ENCODE data around the gene FUT8. TPM values are rescaled to one million over a fixed set of nuclear protein-coding genes. Genes with fewer than 3 reads are reported as not detected.
"Not testable (repeated sequence)": the region's sequence is repeated elsewhere in the genome, so short reads cannot be mapped to it uniquely, and the experiment has no call there.

Gene FUT8
- total and polyA plus RNA-seq, 9 donors: 9.2 to 21.1 (median 13.4) TPM

GRCh38 chr14:65685572-65685971 is 273.0 kb downstream of the FUT8 start:
- no peak for DNase-seq
- no CpG with 5 or more reads among the region's 2 CpGs for WGBS (ENCODE audit: insufficient coverage)

GRCh38 chr14:65686761-65687160 is 274.2 kb downstream of the FUT8 start:
- no peak overlapping the region for H3K4me3 ChIP-seq (ENCODE audit: low read length)
- H3K27me3 ChIP-seq (ENCODE audit: control insufficient read depth, insufficient read depth, low read length): no peaks in the 10 kb centered on the region
- H3K36me3 ChIP-seq (ENCODE audit: control insufficient read depth, insufficient read depth, low read length): no peaks in the 10 kb centered on the region
- no peaks in the 10 kb centered on the region for H3K4me1 ChIP-seq (ENCODE audit: control insufficient read depth, insufficient read depth, low read length)
- DNase-seq: no peak
- no peak overlapping the region for H3K27ac ChIP-seq (ENCODE audit: low read length)
- H3K9me3 ChIP-seq (replicated peaks; ENCODE audit: control insufficient read depth, low read depth, low read length): no peaks in the 10 kb centered on the region

More at GRCh38 chr14:65685572-65685971, 273.0 kb downstream of the FUT8 start:
- Histone ChIP-seq H3K4me3 (ENCODE audit: low read length) (no peak overlapping the region), H3K27ac (ENCODE audit: low read length) (no peak overlapping the region), H3K4me1 (ENCODE audit: control insufficient read depth, insufficient read depth, low read length) (no peaks in the 10 kb centered on the region), H3K27me3 (ENCODE audit: control insufficient read depth, insufficient read depth, low read length) (no peaks in the 10 kb centered on the region), H3K36me3 (ENCODE audit: control insufficient read depth, insufficient read depth, low read length) (no peaks in the 10 kb centered on the region), H3K9me3 (replicated peaks; ENCODE audit: control insufficient read depth, low read depth, low read length) (no peaks in the 10 kb centered on the region)

DNA sequence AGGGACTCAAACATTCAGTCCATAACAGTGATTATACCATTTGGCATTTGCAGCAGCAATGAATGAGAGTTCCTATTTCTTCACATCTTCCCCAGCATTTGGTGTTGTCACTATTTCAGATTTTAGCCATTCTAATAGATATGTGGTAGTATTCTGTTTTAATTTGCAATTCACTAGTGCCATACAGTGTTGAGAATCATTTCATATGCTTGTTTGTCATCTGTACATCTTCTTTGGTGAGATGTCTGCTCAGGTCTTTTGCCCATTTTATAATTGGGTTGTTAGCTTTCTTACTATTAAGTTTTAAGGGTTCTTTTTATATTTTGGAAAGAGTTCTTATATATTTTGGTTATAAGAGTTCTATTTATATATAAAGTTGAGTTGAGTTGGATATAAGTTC is 276.5 kb downstream of the FUT8 start:
- no peaks in the 10 kb centered on the region for H3K27me3 ChIP-seq (ENCODE audit: control insufficient read depth, insufficient read depth, low read length)
- no peak overlapping the region for H3K27ac ChIP-seq (ENCODE audit: low read length)
- H3K4me1 ChIP-seq (ENCODE audit: control insufficient read depth, insufficient read depth, low read length): no peaks in the 10 kb centered on the region
- no peak for DNase-seq
- H3K36me3 ChIP-seq (ENCODE audit: control insufficient read depth, insufficient read depth, low read length): no peaks in the 10 kb centered on the region
- no peaks in the 10 kb centered on the region for H3K9me3 ChIP-seq (replicated peaks; ENCODE audit: control insufficient read depth, low read depth, low read length)
- H3K4me3 ChIP-seq (ENCODE audit: low read length): no peak overlapping the region

GRCh38 chr14:65692566-65692965 is 280.0 kb downstream of the FUT8 start:
- not testable (repeated sequence) for H3K9me3 ChIP-seq (replicated peaks; ENCODE audit: control insufficient read depth, low read depth, low read length); DNase-seq
- WGBS (ENCODE audit: insufficient coverage): no CpG with 5 or more reads among the region's 31 CpGs

DNA sequence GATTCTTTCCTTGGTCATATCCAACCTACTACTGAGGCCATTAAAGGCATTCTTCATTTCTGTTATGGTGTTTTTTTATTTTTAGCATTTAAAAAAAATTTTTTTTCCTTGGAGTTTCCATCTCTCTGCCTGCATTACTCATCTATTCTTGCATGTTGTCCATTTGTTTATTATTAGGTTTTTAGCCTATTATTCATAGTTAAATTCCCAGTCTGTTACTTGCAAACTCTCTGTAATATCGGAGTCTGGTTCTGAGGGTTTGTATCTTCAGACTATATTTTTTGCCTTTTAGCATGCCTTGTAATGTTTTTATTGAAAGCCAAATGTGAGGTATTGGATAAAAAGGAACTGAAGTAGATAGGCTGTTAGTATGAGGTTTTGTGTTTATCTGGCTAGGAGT is 284.3 kb downstream of the FUT8 start:
- DNase-seq: no peak
- Histone ChIP-seq H3K4me1 (ENCODE audit: control insufficient read depth, insufficient read depth, low read length) (no peaks in the 10 kb centered on the region), H3K4me3 (ENCODE audit: low read length) (no peak overlapping the region), H3K9me3 (replicated peaks; ENCODE audit: control insufficient read depth, low read depth, low read length) (no peaks in the 10 kb centered on the region), H3K27me3 (ENCODE audit: control insufficient read depth, insufficient read depth, low read length) (no peaks in the 10 kb centered on the region), H3K27ac (ENCODE audit: low read length) (no peak overlapping the region), H3K36me3 (ENCODE audit: control insufficient read depth, insufficient read depth, low read length) (no peaks in the 10 kb centered on the region)
- no CpG with 5 or more reads among the region's 1 CpG for WGBS (ENCODE audit: insufficient coverage)

More at GRCh38 chr14:65692566-65692965, 280.0 kb downstream of the FUT8 start:
- H3K36me3 ChIP-seq (ENCODE audit: control insufficient read depth, insufficient read depth, low read length); H3K4me1 ChIP-seq (ENCODE audit: control insufficient read depth, insufficient read depth, low read length); H3K4me3 ChIP-seq (ENCODE audit: low read length); H3K27me3 ChIP-seq (ENCODE audit: control insufficient read depth, insufficient read depth, low read length); H3K27ac ChIP-seq (ENCODE audit: low read length): not testable (repeated sequence)

DNA sequence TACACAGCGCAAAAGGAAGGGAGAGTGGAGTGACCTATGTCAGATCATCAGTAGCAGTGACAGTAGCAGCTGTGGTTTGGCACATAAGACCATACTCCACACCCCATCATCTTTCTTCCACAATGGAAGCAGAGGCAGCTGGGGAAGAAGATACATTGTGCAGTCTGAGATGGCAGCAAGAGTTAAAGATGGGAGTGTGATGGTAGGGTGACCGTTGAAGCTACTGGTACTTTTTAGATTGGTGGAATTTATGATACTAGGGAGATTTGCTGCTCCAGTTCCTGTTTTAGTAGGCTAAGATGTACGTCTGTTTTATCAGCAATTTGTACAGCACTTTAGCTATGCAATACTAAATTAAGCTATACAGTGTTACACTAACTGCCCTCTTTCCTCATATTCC is 291.0 kb downstream of the FUT8 start:
- Histone ChIP-seq H3K27ac (ENCODE audit: low read length) (no peak overlapping the region), H3K27me3 (ENCODE audit: control insufficient read depth, insufficient read depth, low read length) (no peaks in the 10 kb centered on the region), H3K4me1 (ENCODE audit: control insufficient read depth, insufficient read depth, low read length) (no peaks in the 10 kb centered on the region), H3K36me3 (ENCODE audit: control insufficient read depth, insufficient read depth, low read length) (no peaks in the 10 kb centered on the region), H3K4me3 (ENCODE audit: low read length) (no peak overlapping the region), H3K9me3 (replicated peaks; ENCODE audit: control insufficient read depth, low read depth, low read length) (peaks cover 3% of the 10 kb centered on the region)
- DNase-seq: no peak
- WGBS (ENCODE audit: insufficient coverage): no CpG with 5 or more reads among the region's 3 CpGs

- Histone ChIP-seq H3K36me3 (ENCODE audit: control insufficient read depth, insufficient read depth, low read length) (no peaks in the 10 kb centered on the region), H3K27ac (ENCODE audit: low read length) (no peak overlapping the region), H3K4me1 (ENCODE audit: control insufficient read depth, insufficient read depth, low read length) (no peaks in the 10 kb centered on the region), H3K4me3 (ENCODE audit: low read length) (no peak overlapping the region), H3K9me3 (replicated peaks; ENCODE audit: control insufficient read depth, low read depth, low read length) (peaks cover 3% of the 10 kb centered on the region), H3K27me3 (ENCODE audit: control insufficient read depth, insufficient read depth, low read length) (no peaks in the 10 kb centered on the region)
- 65% methylated on average over 3 of the region's 4 CpGs for WGBS (ENCODE audit: insufficient coverage)
- no peak for DNase-seq
Measured at GRCh38 chr14:65703996-65704395, 291.5 kb downstream of the FUT8 start.

GRCh38 chr14:65704437-65704836 is 291.9 kb downstream of the FUT8 start:
- no peaks in the 10 kb centered on the region for H3K27me3 ChIP-seq (ENCODE audit: control insufficient read depth, insufficient read depth, low read length)
- H3K27ac ChIP-seq (ENCODE audit: low read length): no peak overlapping the region
- H3K4me3 ChIP-seq (ENCODE audit: low read length): no peak overlapping the region
- no peak for DNase-seq
- H3K36me3 ChIP-seq (ENCODE audit: control insufficient read depth, insufficient read depth, low read length): no peaks in the 10 kb centered on the region
- H3K4me1 ChIP-seq (ENCODE audit: control insufficient read depth, insufficient read depth, low read length): no peaks in the 10 kb centered on the region
- peaks cover 3% of the 10 kb centered on the region for H3K9me3 ChIP-seq (replicated peaks; ENCODE audit: control insufficient read depth, low read depth, low read length)
- WGBS (ENCODE audit: insufficient coverage): no CpG with 5 or more reads among the region's 2 CpGs

DNA sequence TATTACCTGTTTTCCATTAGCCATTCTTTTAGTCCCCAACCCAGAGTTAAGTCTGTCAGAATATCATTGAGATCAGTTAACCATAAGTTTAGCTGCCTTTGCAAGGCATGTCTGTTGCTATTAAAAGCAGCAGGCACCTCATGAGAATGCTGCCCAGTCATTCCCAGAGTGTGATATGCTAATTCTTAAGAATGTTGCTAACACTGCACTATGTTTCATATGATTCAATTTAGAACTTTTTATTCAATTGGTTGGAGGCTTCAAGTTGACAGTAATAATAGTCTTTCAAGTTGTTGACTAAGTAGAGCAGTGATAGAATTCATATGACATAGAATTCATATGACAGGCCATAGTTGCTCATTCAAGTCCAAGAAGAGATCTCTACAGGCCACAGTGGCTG is 292.3 kb downstream of the FUT8 start:
- Histone ChIP-seq H3K9me3 (replicated peaks; ENCODE audit: control insufficient read depth, low read depth, low read length) (peaks cover 3% of the 10 kb centered on the region), H3K27ac (ENCODE audit: low read length) (no peak overlapping the region), H3K27me3 (ENCODE audit: control insufficient read depth, insufficient read depth, low read length) (no peaks in the 10 kb centered on the region), H3K36me3 (ENCODE audit: control insufficient read depth, insufficient read depth, low read length) (no peaks in the 10 kb centered on the region), H3K4me1 (ENCODE audit: control insufficient read depth, insufficient read depth, low read length) (no peaks in the 10 kb centered on the region), H3K4me3 (ENCODE audit: low read length) (no peak overlapping the region)
- no peak for DNase-seq

DNA sequence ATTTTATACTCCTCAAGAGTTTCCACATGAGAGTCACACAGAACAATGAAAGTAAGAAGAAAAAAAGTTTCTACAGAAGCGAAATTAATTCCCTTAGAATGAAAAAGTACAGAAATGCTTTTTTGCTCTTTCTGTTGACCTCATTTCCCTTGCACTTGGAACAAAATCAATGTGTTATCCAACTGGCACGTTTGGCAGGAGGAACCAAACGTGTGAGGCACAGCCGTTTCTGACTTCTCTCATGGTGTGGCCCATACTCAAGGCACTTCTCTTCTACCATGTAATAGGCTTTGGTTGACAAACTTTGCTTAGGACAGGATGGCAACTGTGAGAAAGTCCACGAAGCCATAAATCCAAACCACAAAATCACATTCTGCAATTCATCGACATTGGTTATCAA is 297.0 kb downstream of the FUT8 start:
- Histone ChIP-seq H3K4me3 (ENCODE audit: low read length) (no peak overlapping the region), H3K27ac (ENCODE audit: low read length) (no peak overlapping the region), H3K9me3 (replicated peaks; ENCODE audit: control insufficient read depth, low read depth, low read length) (peaks cover 6% of the 10 kb centered on the region), H3K4me1 (ENCODE audit: control insufficient read depth, insufficient read depth, low read length) (no peaks in the 10 kb centered on the region), H3K27me3 (ENCODE audit: control insufficient read depth, insufficient read depth, low read length) (no peaks in the 10 kb centered on the region), H3K36me3 (ENCODE audit: control insufficient read depth, insufficient read depth, low read length) (no peaks in the 10 kb centered on the region)
- no peak for DNase-seq
- WGBS (ENCODE audit: insufficient coverage): 71% methylated on average over 1 of the region's 6 CpGs

GRCh38 chr14:65716813-65717212 is 304.3 kb downstream of the FUT8 start:
- not testable (repeated sequence) for H3K27me3 ChIP-seq (ENCODE audit: control insufficient read depth, insufficient read depth, low read length); H3K4me1 ChIP-seq (ENCODE audit: control insufficient read depth, insufficient read depth, low read length); H3K4me3 ChIP-seq (ENCODE audit: low read length); H3K36me3 ChIP-seq (ENCODE audit: control insufficient read depth, insufficient read depth, low read length); DNase-seq; H3K27ac ChIP-seq (ENCODE audit: low read length); H3K9me3 ChIP-seq (replicated peaks; ENCODE audit: control insufficient read depth, low read depth, low read length)
- WGBS (ENCODE audit: insufficient coverage): 98% methylated on average over 20 of the region's 35 CpGs

Data from muscle of leg (tissue), 11 donors.